Natural killer cell (primary cell): ENCODE measurements around the gene MAGEC3. TPM values are rescaled to one million over a fixed set of nuclear protein-coding genes. Genes with fewer than 3 reads are reported as not detected.

Source experiments
- ATAC-seq, 3 donors: fragments of 150-1000 bp in 2 of 3; fragments of 200-7000 bp in 1 of 3; cut with Tn5 transposase; 1 replicate in 1 of 3; 2 replicates in 2 of 3; pipeline ENCODE4 v1.10.0; 2021; ENCODE audit warnings: mild to moderate bottlenecking in 2 of 3, moderate library complexity in 2 of 3
- DNase-seq, 2 donors: peaks; one replicate each; pipeline versions ENCODE4 v3.0.0 to v3.0.0-alpha.2; 2013 to 2021; ENCODE audit warnings: mixed read lengths in 1 of 2
- H3K27ac ChIP-seq: one replicate; pipeline ENCODE4 v1.5.1; 2013; ENCODE audit warnings: mild to moderate bottlenecking, low read length
- H3K27me3 ChIP-seq: one replicate; pipeline ENCODE4 v1.6.1; 2013; ENCODE audit warnings: low read length; ENCODE audit not compliant: control insufficient read depth, insufficient read depth
- H3K36me3 ChIP-seq: one replicate; pipeline ENCODE4 v1.6.1; 2013; ENCODE audit warnings: low read length; ENCODE audit not compliant: control insufficient read depth, insufficient read depth
- H3K4me1 ChIP-seq: one replicate; pipeline ENCODE4 v1.6.1; 2013; ENCODE audit warnings: low read length; ENCODE audit not compliant: control insufficient read depth, insufficient read depth
- H3K4me3 ChIP-seq: one replicate; pipeline ENCODE4 v1.5.1; 2013; ENCODE audit warnings: low read length
- H3K9me3 ChIP-seq: one replicate; pipeline ENCODE4 v1.6.1; 2013; ENCODE audit warnings: low read length; ENCODE audit not compliant: control insufficient read depth, insufficient read depth
- H3K27ac Mint-ChIP-seq, 2 donors: one replicate each; pipeline ENCODE4 v1.8.0; 2022; ENCODE audit warnings: mild to moderate bottlenecking in 2 of 2, mixed read lengths in 2 of 2, moderate library complexity in 1 of 2
- H3K27me3 Mint-ChIP-seq, 2 donors: one replicate each; pipeline ENCODE4 v1.8.0; 2022; ENCODE audit warnings: low read depth in 2 of 2, mixed read lengths in 2 of 2
- H3K36me3 Mint-ChIP-seq: one replicate; pipeline ENCODE4 v1.8.0; 2022; ENCODE audit warnings: mixed read lengths
- H3K4me1 Mint-ChIP-seq, 2 donors: one replicate each; pipeline ENCODE4 v1.8.0; 2022; ENCODE audit warnings: mixed read lengths in 2 of 2
- H3K4me3 Mint-ChIP-seq: one replicate; pipeline ENCODE4 v1.8.0; 2022; ENCODE audit warnings: mild to moderate bottlenecking, moderate library complexity, mixed read lengths
- H3K9me3 Mint-ChIP-seq, 2 donors: one replicate each; pipeline ENCODE4 v1.8.0; 2022; ENCODE audit warnings: mixed read lengths in 2 of 2
- CTCF ChIP-seq: fragments of 200-600 bp; IDR thresholded peaks from one replicate; pipeline ENCODE4 v1.8.0; 2022; ENCODE audit warnings: antibody characterized with exemption
- WGBS: methylation state at CpG from one replicate; pipeline ENCODE4 v1.1.7; 2013; ENCODE audit warnings: missing lambda C conversion rate; ENCODE audit not compliant: insufficient coverage; 5-methylcytosine and 5-hydroxymethylcytosine counted together
- intact Hi-C: fragments of 100-400 bp; cut with micrococcal nuclease; formaldehyde crosslinking; loops from one replicate; pipeline ENCODE4 v1.14.2; 2022
- total RNA-seq, 4 donors: library from RNA; stranded (reverse); fragments of 120-200 nt in 1 of 4; gene quantifications; one replicate each; pipeline versions ENCODE4 v1.2.3 to v1.2.4, GENCODE V29; 2013 to 2022

MAGEC3 gene
- total RNA-seq, 3 donors from 2014 or later (not counting 1 experiment from before 2014, with no cell fraction given): not detected

GRCh38 chrX:141934059-141934641 lies 96.0 kb downstream of the MAGEC3 start:
- no peak for TF ChIP-seq CTCF
- H3K36me3 Mint-ChIP-seq: no peaks in the 10 kb centered on the region
- Histone ChIP-seq H3K27me3 (no peaks in the 10 kb centered on the region), H3K27ac (no peak overlapping the region), H3K9me3 (peaks cover 7% of the 10 kb centered on the region), H3K36me3 (no peaks in the 10 kb centered on the region), H3K4me3 (no peak overlapping the region), H3K4me1 (no peaks in the 10 kb centered on the region)
- H3K4me1 Mint-ChIP-seq: no peaks in the 10 kb centered on the region
- H3K27me3 Mint-ChIP-seq: no peaks in the 10 kb centered on the region
- H3K9me3 Mint-ChIP-seq: no peaks in the 10 kb centered on the region
- DNase-seq (no peak), ATAC-seq (no peak)
- intact Hi-C loops: no loop called here
- no peak overlapping the region for H3K4me3 Mint-ChIP-seq
- no CpG with 5 or more reads among the region's 2 CpGs for WGBS
- no peak overlapping the region for H3K27ac Mint-ChIP-seq

DNA sequence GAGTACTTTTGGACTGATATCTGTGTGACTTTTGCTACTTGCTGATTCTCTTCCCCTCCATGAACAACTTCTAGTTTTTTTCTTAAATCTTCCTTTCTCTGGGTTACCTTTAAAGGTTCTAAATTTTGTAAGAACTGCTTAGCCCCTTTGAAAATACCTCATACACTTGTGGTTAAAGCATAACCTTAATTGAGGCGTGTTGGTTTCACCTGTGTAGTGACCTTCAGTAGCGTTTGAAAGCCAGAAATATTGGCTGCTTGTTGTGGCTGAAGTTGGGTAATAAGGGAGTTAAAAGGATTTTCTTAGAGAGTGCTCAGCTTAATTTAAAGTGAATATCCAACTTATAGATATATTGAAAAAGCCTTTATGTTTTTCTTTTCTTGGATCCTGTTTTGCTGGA lies 97.5 kb downstream of the MAGEC3 start:
- Histone ChIP-seq H3K27me3 (no peaks in the 10 kb centered on the region), H3K27ac (no peak overlapping the region), H3K4me3 (no peak overlapping the region), H3K4me1 (no peaks in the 10 kb centered on the region), H3K9me3 (peaks cover 7% of the 10 kb centered on the region), H3K36me3 (no peaks in the 10 kb centered on the region)
- no peaks in the 10 kb centered on the region for H3K36me3 Mint-ChIP-seq
- H3K9me3 Mint-ChIP-seq: no peaks in the 10 kb centered on the region
- H3K27ac Mint-ChIP-seq: no peak overlapping the region
- no peaks in the 10 kb centered on the region for H3K27me3 Mint-ChIP-seq
- WGBS: 100% methylated on average over 1 of the region's 2 CpGs
- H3K4me3 Mint-ChIP-seq: no peak overlapping the region
- ATAC-seq: no peak
- DNase-seq: no peak
- TF ChIP-seq CTCF: no peak
- H3K4me1 Mint-ChIP-seq: no peaks in the 10 kb centered on the region
- intact Hi-C loops: no loop called here

GRCh38 chrX:141936080-141936479 lies 98.0 kb downstream of the MAGEC3 start:
- DNase-seq (no peak), ATAC-seq (no peak)
- no CpG with 5 or more reads among the region's 1 CpG for WGBS
- Histone ChIP-seq H3K4me1 (no peaks in the 10 kb centered on the region), H3K36me3 (no peaks in the 10 kb centered on the region), H3K27me3 (no peaks in the 10 kb centered on the region), H3K27ac (no peak overlapping the region), H3K9me3 (peaks cover 4% of the 10 kb centered on the region), H3K4me3 (no peak overlapping the region)
- H3K4me1 Mint-ChIP-seq: no peaks in the 10 kb centered on the region
- TF ChIP-seq CTCF: no peak
- no peaks in the 10 kb centered on the region for H3K36me3 Mint-ChIP-seq
- intact Hi-C loops: no loop called here
- no peak overlapping the region for H3K4me3 Mint-ChIP-seq
- H3K27ac Mint-ChIP-seq: no peak overlapping the region
- H3K9me3 Mint-ChIP-seq: no peaks in the 10 kb centered on the region
- H3K27me3 Mint-ChIP-seq: no peaks in the 10 kb centered on the region

- 92% methylated on average over 2 of the region's 2 CpGs for WGBS
- H3K27ac ChIP-seq: no peak overlapping the region
- no peaks in the 10 kb centered on the region for H3K36me3 Mint-ChIP-seq
- no peak overlapping the region for H3K4me3 Mint-ChIP-seq
- H3K4me3 ChIP-seq: no peak overlapping the region
- H3K27me3 ChIP-seq: no peaks in the 10 kb centered on the region
- H3K9me3 Mint-ChIP-seq: no peaks in the 10 kb centered on the region
- no peaks in the 10 kb centered on the region for H3K36me3 ChIP-seq
- intact Hi-C loops: no loop called here
- DNase-seq (no peak), ATAC-seq (no peak)
- H3K27me3 Mint-ChIP-seq: no peaks in the 10 kb centered on the region
- TF ChIP-seq CTCF: no peak
- no peak overlapping the region for H3K27ac Mint-ChIP-seq
- no peaks in the 10 kb centered on the region for H3K9me3 ChIP-seq
- no peaks in the 10 kb centered on the region for H3K4me1 ChIP-seq
- H3K4me1 Mint-ChIP-seq: no peaks in the 10 kb centered on the region
Measured at GRCh38 chrX:141941234-141941633, 103.1 kb downstream of the MAGEC3 start.
